Measurements from ENCODE around the gene EPO. TPM values are rescaled to one million over a fixed set of nuclear protein-coding genes. Genes with fewer than 3 reads are reported as not detected.
"Not testable (repeated sequence)": the region's sequence is repeated elsewhere in the genome, so short reads cannot be mapped to it uniquely, and the experiment has no call there.

EPO gene
- total and polyA plus RNA-seq, 2 experiments from 2014 or later, result 0.46 TPM; not detected in 1

- peak within 1 kb of the TSS; percentile 93 for H3K27ac ChIP-seq
- DNase-seq (ENCODE audit: low read depth in 1 of 2, low spot score in 1 of 2), result peak; percentile 72 to 86
- H3K4me1 ChIP-seq (ENCODE audit: low read depth), result peaks cover 16% of the 10 kb centered on the region
Observed at GRCh38 chr7:100694098-100694745, 26.0 kb upstream of the EPO start, which contains the start of gene GIGYF1. Gene GIGYF1 (minus strand): TSS chr7:100694250. CDS start chr7:100688238, 6,012 bp downstream.

GRCh38 chr7:100696123-100696521 lies 24.1 kb upstream of the EPO start:
- Histone ChIP-seq H3K4me3 (no peak overlapping the region), H3K27ac (no peak overlapping the region), H3K36me3 (no peaks in the 10 kb centered on the region), H3K9me3 (ENCODE audit: low read depth) (no peaks in the 10 kb centered on the region), H3K27me3 (no peaks in the 10 kb centered on the region), H3K4me1 (ENCODE audit: low read depth) (peaks cover 16% of the 10 kb centered on the region)
- DNase-seq (ENCODE audit: low read depth in 1 of 2, low spot score in 1 of 2), result no peak
- TF ChIP-seq, protein P1, sequence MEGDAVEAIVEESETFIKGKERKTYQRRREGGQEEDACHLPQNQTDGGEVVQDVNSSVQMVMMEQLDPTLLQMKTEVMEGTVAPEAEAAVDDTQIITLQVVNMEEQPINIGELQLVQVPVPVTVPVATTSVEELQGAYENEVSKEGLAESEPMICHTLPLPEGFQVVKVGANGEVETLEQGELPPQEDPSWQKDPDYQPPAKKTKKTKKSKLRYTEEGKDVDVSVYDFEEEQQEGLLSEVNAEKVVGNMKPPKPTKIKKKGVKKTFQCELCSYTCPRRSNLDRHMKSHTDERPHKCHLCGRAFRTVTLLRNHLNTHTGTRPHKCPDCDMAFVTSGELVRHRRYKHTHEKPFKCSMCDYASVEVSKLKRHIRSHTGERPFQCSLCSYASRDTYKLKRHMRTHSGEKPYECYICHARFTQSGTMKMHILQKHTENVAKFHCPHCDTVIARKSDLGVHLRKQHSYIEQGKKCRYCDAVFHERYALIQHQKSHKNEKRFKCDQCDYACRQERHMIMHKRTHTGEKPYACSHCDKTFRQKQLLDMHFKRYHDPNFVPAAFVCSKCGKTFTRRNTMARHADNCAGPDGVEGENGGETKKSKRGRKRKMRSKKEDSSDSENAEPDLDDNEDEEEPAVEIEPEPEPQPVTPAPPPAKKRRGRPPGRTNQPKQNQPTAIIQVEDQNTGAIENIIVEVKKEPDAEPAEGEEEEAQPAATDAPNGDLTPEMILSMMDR (IDR thresholded peaks at IDR 0.05; ENCODE audit: low read depth, low read length), result no peak

More at GRCh38 chr7:100694098-100694745, 26.0 kb upstream of the EPO start, which contains the start of gene GIGYF1:
- Histone ChIP-seq H3K27me3 (no peaks in the 10 kb centered on the region), H3K4me3 (peak within 1 kb of the TSS; percentile 95), H3K9me3 (ENCODE audit: low read depth) (no peaks in the 10 kb centered on the region), H3K36me3 (no peaks in the 10 kb centered on the region)
- TF ChIP-seq, protein P1 (IDR thresholded peaks at IDR 0.05; ENCODE audit: low read depth, low read length), result no peak

DNA sequence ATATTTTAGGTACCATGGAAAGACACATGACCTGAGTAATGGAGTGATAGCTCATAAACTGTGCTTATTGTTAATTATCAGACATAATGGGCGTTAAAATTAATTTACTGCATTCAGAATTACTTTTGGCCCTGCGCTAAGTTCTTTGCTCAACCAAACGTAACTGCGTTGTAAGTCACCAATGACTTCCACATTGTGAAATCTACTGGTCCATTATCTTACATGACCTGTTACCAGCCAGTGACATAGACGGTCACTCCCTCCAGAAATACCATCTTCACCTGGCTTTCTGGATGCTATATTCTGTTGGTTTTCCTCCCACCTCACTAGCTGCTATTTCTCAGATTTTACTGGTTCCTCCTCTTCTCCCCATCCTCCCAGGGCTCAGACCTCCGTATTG lies 21.2 kb upstream of the EPO start:
- Histone ChIP-seq H3K27me3 (no peaks in the 10 kb centered on the region), H3K4me3 (no peak overlapping the region), H3K27ac (no peak overlapping the region), H3K9me3 (ENCODE audit: low read depth) (no peaks in the 10 kb centered on the region), H3K36me3 (no peaks in the 10 kb centered on the region), H3K4me1 (ENCODE audit: low read depth) (no peaks in the 10 kb centered on the region)
- no peak for DNase-seq (ENCODE audit: low read depth in 1 of 2, low spot score in 1 of 2)
- TF ChIP-seq, protein P1 (IDR thresholded peaks at IDR 0.05; ENCODE audit: low read depth, low read length), result no peak

DNA sequence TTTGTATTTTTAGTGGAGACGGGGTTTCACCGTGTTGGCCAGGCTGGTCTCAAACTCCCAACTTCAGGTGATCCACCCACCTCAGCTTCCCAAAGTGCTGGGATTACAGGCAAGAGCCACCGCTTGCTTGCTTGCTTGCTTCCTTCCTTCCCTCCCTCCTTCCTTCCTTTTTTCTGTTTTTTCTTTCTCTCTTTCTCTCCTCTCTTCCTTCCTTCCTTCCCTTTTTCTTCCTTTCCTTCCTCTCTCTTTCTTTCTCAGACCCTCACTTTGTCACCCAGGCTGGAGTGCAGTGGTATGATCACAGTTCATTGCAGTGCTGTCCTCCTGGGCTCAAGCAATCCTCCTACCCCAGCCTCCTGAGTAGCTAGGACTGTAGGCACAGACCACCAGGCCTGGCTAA lies 19.2 kb upstream of the EPO start:
- not testable (repeated sequence) for H3K4me1 ChIP-seq (ENCODE audit: low read depth); H3K4me3 ChIP-seq; H3K9me3 ChIP-seq (ENCODE audit: low read depth); H3K27me3 ChIP-seq; DNase-seq (ENCODE audit: low read depth in 1 of 2, low spot score in 1 of 2); H3K27ac ChIP-seq; H3K36me3 ChIP-seq

- Histone ChIP-seq H3K4me3 (peak overlapping the region; percentile 79), H3K27me3 (no peaks in the 10 kb centered on the region)
Observed at GRCh38 chr7:100705320-100705752, 14.9 kb upstream of the EPO start.

More at GRCh38 chr7:100705320-100705752, 14.9 kb upstream of the EPO start:
- H3K4me1 ChIP-seq (ENCODE audit: low read depth), result peaks cover 10% of the 10 kb centered on the region
- H3K36me3 ChIP-seq, result no peaks in the 10 kb centered on the region
- H3K27ac ChIP-seq, result peak overlapping the region; percentile 75
- TF ChIP-seq, protein P1 (IDR thresholded peaks at IDR 0.05; ENCODE audit: low read depth, low read length), result peak; percentile 88
- peak; percentile 76 to 87 for DNase-seq (ENCODE audit: low read depth in 1 of 2, low spot score in 1 of 2)
- H3K9me3 ChIP-seq (ENCODE audit: low read depth), result no peaks in the 10 kb centered on the region

Measured in cardiac muscle cell (in vitro differentiated cells and primary cell).